NCI-H1436 (cell line): ENCODE measurements around the gene RPL6.
"Not testable (repeated sequence)": the region's sequence is repeated elsewhere in the genome, so short reads cannot be mapped to it uniquely, and the experiment has no call there.

Experiments
- DNase-seq: peaks from one replicate; lab custom pipeline; 2025; lab: John Stamatoyannopoulos, UW

RPL6 gene

DNA sequence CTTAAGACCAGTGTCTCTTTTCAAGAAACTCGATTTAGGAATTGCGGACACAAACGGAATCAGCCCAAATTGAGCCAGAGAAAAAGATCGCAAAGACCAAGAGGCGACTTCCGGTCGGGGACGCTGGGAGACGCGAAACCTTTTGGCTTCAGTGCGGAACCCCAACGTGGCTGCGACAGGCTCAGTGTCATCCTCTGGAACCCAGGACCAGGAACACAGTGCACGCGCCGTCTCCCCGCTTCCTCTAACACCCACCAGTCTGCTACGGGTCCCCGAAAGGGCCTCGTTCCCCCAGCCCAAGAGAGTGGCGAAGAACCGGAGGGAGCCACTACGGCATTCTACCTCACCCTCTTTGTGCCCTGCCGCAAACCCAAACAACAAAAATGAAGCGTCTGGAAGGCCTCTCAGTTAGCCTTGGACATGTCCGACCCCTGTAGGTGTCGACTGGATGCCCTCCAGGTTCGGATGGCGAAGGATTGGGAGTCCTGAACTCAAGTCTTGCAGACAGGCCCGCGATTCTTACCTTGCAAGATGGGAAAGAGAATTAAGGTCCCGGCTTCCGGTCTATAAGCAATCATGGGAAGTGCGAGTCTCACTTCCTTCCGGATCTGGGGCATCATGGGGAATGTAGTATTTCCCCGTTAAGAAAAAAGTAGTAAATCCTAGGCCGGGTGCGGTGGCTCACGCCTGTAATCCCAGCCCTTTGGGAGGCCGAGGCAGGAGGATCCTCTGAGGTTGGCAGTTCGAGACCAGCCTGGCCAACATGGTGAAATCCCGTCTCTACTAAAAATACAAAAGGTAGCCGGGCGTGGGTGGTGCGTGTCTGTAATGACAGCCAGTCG is at the start of gene RPL6:
TSS of gene RPL6 (minus strand) at position 542 of the 842 bp plus-strand sequence. CDS start 949 bp downstream, outside the sequence.
- DNase-seq, result peak; percentile 87

DNA sequence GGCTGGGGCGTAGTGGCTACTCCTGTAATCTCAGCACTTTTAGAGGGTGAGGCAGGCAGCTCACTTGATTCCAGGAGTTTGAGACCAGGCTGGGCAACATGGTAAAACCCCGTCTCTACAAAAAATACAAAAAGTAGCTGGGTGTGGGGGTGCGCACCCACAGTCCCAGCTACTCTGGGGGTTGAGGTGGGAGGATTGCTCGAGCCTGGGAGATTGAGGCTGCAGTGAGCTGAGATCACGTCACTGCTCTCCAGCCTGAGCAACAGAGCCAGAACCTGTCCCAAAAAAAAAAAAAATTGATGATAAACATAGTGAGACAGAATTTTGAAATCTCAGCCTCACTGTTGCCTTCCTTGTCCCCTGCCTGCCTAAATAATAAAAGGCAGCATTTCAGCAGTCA is 49.3 kb upstream of the RPL6 start:
- no peak for DNase-seq

DNA sequence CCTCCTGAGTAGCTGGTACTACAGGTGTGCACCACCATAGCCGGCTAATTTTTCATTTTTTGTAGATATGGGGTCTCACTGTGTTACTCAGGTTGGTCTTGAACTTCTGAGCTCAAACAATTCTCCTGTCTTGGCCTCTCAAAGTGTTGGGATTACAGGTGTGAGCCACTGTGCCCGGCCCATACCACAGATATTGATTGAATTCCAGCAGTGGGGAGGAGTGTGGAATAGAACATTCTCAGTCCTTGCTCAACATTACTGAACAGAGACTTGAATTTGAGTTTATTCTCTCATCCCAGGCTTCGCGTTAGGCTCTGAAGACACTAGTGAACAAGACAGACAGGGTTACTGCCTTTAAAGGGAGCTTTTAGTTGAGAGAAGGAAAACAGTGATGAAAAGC is 48.9 kb upstream of the RPL6 start:
- DNase-seq, result no peak

DNA sequence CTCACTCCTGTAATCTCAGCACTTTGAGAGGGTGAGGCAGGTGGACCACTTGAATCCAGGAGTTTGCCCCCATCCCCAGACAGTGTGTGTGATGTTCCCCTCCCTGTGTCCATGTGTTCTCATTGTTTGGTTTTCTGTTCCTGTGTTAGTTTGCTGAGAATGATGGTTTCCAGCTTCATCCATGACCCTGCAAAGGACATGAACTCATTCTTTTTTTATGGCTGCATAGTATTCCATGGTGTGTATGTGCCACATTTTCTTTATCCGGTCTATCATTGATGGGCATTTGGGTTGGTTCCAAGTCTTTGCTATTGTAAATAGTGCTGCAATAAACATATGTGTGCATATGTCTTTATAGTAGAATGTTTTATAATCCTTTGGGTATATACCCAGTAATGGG is 47.7 kb upstream of the RPL6 start:
- not testable (repeated sequence) for DNase-seq

DNA sequence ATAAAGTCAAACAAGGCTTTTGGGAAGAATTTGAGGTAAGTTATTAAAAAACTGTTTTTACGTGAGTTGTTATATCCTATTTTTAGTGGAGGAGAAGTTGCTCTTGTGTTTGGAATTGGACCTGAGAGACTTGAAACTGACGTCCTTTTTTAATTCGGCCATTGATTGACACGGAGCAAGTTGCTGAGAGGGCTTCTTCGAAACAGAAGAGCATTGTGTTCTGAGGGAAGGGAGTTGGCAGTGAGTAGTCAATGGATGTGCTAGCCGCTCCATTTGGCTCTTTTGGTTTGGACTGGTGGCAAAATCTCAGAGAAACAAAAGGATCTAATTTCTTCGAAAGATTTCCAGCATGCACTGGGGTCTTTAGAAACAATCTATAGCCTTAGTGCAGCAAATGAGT is 46.6 kb upstream of the RPL6 start:
- DNase-seq, result no peak

DNA sequence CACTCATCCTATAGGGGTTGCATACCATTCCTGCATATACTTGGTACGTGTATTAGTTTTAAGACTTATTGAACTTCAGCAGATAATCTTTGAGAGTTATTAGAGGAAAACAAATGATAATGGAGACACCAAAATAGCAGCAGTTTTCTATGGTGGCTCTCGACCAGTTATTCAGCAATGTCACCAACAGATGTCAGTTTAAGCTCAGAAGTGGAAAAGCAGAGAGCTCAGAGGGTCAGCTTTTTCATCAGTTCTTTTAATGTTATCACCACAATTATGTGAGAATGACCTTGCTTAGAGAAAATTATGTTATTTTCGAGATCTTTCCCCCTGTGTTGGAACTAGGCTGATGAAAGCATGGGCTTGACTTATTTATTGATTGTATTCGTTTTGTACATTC is 41.3 kb upstream of the RPL6 start:
- DNase-seq, result no peak

DNA sequence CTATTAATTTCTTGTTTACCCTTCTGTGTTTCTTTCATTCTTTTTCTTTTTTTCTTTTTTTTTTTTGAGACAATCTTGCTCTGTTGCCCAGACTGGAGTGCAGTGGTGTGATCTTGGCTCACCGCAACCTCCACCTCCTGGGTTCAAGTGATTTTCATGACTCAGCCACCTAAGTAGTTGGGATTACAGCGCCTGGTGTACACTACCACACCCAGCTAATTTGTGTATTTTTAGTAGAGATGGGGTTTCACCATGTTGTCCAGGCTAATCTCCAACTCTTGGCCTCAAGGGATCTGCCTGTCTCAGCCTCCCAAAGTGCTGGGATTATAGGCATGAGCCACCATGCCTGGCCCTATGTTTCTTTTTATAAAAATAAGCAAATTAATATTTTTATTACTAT is 38.8 kb upstream of the RPL6 start:
- not testable (repeated sequence) for DNase-seq

DNA sequence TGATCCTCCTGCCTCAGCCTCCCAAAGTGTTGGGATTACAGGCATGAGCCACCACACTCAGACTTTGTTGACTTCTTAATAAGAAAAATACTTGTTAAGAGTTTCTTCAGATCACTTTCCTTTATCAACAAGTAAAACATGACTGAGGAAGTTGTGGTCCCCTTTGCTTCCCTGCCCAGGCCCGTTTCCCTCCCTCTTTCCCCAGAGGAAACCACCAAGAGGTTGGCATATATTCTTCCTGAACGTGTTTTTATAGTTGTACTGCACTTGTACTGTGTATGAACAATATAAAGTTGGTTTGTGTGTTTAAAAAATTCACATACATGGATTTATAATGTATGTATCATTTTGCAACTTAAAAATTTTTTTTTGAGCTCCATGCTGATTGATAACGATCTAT is 37.7 kb upstream of the RPL6 start:
- no peak for DNase-seq

DNA sequence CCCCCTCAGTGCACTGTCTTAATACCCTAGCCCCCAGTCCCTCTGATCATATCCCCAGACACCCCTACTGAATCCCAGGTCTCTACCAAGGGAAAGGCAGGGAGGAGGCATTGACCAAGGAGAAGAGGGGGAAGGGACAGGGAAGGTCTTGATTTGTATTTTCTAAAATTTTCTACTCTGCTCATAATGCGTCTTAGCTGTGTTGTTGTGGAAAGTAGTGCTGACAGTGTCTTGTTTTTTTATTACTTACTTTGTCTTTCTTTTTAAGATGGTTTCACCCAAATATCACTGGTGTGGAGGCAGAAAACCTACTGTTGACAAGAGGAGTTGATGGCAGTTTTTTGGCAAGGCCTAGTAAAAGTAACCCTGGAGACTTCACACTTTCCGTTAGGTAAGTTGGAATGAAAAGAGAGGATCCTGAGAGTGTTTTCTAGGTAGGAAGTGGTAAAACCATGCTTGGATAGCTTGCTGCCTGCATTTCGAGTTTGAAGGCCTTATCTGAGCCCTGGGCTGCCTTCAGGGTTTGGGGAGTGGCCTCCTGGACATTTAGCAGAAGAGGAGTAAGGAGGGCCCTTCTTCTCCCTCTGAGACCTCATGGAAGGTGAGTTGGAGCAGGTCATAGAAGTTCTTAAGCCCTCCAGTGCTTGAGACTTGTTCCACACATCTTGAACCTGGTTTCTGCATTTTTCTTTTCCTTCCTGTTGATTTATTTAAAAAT is 36.8 kb upstream of the RPL6 start:
- no peak for DNase-seq

DNA sequence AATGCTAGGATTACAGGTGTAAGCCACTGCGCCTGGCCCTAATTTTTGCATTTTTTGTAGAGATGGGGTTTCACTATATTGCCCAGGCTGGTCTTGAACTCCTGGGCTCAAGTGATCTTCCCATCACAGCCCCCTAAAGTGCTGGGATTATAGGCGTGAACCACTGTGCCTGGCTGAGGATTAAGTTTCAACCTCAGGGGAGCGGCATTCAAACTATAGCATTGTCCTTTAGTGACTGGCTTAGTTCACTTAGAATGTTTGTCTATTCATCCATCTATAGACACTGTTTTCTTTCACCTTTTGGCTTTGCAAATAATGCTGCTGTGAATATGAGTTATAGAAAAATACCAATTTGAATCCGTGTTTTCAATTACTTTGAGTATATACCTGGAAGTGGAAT is 34.5 kb upstream of the RPL6 start:
- no peak for DNase-seq

DNA sequence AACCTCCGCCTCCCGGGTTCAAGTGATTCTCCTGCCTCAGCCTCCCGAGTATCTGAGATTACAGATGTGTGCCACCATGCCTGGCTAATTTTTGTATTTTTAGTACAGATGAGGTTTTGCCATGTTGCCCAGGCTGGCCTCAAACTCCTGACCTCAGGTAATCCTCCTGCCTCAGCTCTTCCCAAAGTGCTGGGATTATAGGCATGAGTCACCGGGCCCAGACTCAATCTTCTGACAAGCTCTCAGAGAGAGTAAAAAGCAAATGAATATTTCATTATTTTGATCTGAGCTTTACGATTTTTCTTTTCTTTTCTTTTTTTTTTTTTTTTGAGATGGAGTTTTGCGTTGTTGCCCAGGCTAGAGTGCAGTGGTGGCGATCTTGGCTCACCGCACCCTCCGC is 31.2 kb upstream of the RPL6 start:
- not testable (repeated sequence) for DNase-seq

DNA sequence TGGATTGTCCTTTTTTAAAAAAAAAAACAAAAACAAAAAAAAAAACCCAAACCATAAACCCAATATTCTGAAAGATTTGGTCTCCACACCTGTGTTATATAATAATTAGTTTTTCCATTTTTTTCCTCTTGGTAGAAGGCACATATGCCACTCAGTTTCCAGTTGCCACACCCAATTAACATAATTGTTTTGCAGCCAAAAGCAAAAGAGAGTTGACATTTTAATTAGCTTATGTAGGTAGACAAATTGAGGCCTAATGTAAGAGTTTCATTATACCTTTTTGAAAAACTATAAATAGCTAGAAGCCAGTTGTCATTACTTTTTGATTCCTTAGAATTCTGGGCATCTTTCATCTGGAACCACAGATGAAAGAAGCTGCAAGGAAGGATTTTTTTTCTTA is 30.4 kb upstream of the RPL6 start:
- DNase-seq, result no peak

DNA sequence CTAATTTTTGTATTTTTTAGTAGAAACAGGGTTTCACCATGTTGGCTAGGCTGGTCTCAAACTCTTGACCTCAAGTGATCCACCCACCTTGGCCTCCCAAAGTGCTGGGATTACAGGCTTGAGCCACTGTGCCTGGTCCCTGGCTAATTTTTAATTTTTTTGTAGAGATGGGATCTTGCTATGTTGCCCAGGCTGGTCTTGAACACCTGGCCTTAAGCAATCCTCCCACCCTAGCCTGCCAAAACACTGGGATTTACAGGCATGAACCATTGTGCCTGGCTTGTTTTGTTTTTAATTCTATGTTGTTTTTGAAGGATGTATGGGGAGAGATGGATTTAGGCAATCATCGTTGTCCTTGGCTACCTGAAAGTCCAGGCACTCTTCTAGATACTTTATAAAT is 29.2 kb upstream of the RPL6 start:
- DNase-seq, result not testable (repeated sequence)

DNA sequence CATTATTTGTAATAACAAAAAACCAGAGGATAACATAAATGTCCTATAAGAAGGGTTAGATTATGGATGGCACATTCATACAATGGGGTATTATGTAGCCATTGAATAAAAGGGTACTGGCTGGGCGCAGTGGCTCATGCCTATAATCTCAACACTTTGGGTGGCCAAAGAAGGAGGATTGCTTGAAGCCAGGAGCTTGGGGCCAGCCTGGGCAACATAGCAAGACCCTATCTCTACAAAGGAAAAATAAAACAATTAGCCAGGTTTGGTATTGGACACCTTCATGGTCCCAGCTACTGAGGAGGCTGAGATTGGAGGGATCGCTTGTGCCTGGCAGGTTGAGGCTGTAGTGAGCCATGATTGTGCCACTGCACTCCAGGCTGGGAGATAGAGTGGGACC is 24.1 kb upstream of the RPL6 start:
- DNase-seq, result no peak

DNA sequence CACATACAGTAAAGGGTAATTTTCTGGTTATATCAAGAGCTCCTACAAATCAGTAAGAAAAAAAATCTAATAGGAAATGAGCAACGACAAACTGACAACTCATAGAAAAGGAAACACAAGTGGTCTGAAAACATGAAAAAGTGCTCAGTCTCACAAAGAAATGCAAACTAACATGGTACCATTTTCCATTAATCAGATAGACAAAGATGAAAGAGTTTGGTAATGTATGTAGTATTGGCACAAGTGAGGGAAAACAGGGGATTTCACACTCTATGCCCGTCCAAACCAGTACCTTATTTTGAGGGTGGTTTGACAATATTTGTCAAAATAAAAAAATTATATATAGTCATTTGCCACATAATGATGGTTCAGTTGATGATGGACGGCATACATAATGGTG is 22.6 kb upstream of the RPL6 start:
- DNase-seq, result no peak

DNA sequence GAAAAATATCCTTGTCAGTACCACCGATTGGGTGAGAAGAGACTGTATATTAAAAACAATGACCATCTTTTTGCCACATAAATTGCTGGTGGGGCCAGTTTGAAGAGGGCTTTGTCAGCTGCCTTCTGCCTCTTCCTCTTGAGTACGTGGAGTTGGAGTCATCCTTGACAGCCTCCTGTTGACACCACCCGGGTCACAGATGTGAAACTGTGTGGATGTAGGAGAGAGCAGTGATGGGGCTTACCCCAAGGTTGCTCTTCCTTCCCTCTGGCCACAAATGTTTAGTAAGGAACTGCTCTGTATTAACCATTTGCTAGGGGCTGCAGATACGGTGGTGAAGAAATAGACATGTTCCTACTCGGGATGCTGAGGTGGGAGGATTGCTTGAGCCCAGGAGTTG is 21.5 kb upstream of the RPL6 start:
- no peak for DNase-seq

DNA sequence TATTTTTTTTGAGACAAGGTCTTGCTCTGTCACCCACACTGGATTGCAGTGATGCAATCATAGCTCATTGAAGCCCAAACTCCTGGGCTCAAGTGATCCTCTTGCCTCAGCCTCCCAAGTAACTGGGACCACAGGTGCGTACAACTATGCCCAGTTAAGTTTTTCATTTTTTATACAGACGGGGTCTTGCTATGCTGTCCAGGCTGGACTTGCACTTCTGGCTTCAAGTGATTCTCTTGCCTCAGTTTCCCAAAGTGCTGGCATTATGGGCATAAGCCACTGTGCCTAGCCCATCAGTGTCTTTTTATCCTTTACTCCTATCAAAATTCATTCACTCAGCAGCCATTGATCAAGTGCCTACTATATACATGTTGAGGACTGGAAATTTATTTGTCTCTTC is 18.4 kb upstream of the RPL6 start:
- no peak for DNase-seq

DNA sequence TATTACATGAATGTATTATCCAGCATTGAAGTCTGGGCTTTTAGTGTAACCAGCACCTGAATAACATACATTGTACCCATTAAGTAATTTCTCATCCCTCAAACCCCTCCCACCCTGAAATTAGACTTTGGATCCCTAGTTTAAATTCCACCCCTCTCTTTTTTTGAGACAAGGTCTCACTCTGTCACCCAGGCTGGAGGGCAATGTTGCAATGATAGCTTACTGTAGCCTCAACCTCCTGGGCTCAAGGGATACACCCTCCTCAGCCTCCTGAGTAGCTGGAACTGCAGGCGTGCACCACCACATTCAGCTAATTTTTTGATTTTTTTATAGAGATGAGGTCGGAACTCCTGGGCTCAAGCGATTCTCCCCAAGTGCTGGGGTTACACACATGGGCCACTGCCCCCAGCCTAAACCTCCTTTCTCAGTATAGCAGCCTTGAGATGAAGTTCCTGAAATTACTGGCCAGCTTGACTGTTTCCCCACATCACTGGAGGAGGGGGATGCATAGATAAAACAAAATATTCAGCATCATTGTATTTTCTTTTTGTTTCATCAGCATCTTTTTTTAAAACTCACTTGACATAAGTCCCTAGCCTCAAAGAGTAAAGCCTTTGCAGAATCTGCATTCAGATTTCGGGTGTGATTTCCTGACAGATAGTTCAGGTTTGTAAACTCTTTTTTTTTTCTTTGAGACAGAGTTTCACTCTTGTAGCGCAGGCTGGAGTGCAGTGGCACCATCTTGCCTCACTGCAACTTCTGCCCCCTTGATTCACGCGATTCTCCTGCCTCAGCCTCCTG is 16.4 kb upstream of the RPL6 start:
- DNase-seq, result no peak

DNA sequence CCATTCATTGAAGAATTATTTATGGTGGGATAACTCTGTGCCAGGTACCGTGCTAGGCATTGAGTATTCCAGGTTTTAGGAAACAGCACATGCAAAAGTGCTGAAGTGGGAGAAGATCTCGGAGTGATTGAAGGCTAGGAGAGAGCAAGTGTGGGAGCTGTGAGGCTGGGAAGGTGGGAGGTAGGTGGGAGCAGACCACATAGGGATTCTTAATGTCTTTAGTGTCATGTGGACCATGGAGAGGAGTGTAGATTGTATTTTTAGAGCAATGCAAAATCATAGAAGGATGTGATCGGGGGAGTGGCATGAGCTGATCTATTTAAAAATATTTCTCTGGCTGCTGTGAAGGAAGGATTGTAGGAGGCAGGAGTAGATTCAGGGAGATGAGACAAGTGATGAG is 14.7 kb upstream of the RPL6 start:
- no peak for DNase-seq

DNA sequence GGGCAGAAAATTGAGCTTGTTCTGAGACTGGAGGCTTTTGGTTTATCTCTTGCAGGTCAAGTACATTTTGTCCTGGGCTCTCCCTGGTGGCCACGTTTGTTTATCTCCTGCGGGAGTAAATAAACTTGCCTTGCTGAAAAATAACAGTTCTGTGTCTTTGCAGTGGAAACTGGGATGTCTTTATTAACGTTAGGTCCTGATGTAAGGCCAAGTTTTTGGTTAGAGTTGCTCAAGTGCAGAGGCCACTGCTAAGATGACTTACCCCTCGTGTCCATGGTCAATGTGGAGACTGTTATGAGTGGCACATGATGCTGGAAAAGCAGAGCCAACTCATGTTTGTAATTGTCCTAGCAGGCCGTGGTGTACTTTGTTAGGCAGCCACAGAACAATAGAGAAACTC is 13.1 kb upstream of the RPL6 start:
- DNase-seq, result no peak

DNA sequence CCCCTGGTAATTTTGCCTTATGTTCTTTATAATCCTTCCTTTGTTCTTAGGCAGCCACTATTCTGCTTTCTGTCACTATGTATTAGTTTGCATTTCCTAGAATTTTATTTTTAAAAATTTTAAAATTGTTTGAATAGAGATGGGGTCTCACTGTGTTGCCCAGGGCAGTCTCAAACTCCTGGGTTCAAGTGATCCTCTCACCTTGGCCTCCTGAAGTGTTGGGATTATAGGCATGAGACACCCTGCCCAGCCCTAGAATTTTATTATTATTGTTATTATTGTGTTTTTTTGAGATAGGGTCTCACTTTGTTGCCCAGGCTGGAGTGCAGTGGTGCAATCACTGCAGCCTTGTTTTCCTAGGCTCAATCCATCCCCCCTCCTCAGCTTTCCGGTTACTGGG is 12.0 kb upstream of the RPL6 start:
- DNase-seq, result no peak

DNA sequence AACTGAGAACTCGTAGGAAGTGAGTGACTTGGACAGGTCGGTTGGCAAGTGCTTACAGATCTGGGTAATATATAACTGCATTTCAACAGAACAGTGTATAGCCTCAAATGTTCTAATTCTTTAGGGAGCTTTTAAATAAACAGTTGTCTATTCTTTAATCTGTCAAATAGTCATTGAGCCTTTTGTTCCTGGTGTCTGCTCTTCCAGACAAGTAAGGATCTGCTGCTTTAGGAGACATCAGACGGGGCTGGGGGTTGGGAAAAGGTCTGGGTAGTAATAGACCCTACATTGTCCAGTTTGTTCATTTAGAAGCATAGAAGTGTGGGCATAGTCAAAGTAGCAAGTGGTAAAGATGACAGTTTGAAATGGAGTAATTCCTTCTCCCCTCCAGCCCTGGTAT is 11.3 kb upstream of the RPL6 start:
- no peak for DNase-seq
